ENCODE measurements around the gene CDCA4. TPM values are rescaled to one million over a fixed set of nuclear protein-coding genes. Genes with fewer than 3 reads are reported as not detected.

The CDCA4 gene
- total RNA-seq (44.5 and 46.3 TPM in 2 replicates), polyA plus RNA-seq (29.9 and 35.5 TPM in 2 replicates), polyA minus RNA-seq (17.8 and 19.9 TPM in 2 replicates), Bru-seq, nascent RNA (percentile 82 among the genes with signal in this experiment), BruChase-seq, experiment 1, labeled RNA remaining after a 6-hour chase (percentile 83 among the genes with signal in this experiment), BruChase-seq, experiment 2, labeled RNA remaining after a 2-hour chase (percentile 91 among the genes with signal in this experiment)
- 25.0 and 29.3 TPM in 2 replicates for polyA plus RNA-seq (2011; cell fraction: cytosol; rRNA removed)
- polyA plus RNA-seq (2011; cell fraction: nucleus; rRNA removed): 16.5 and 17.0 TPM in 2 replicates
- 21.2 and 29.7 TPM in 2 replicates for polyA plus RNA-seq (2012)
- 25.6 TPM for polyA minus RNA-seq (2011; cell fraction: cytosol; rRNA and poly(A)+ RNA removed)
- 7.7 and 8.7 TPM in 2 replicates for polyA minus RNA-seq (2011; cell fraction: nucleus; rRNA and poly(A)+ RNA removed)
- long read RNA-seq, transcript CDCA4-201 (2 exons, 2,513 nt): major isoform, 173 of 191 reads
- long read RNA-seq, partial matches to known transcripts: 0 of 191 reads
- long read RNA-seq, other reads (novel, unspliced or antisense): 18 of 191 reads

- no peaks in the 10 kb centered on the region for H3K36me3 ChIP-seq (ENCODE audit: control insufficient read depth in 2 of 2, extremely low read depth in 1 of 2, insufficient read depth in 2 of 2, low read length in 2 of 2)
- H4K20me1 ChIP-seq (replicated peaks; ENCODE audit: control insufficient read depth, extremely low read depth, insufficient read depth, low read length): no peaks in the 10 kb centered on the region
- H2AFZ ChIP-seq (ENCODE audit: low read depth, low read length): peak within 1 kb of the TSS; percentile 62
- peaks cover 49% of the 10 kb centered on the region for H3K79me2 ChIP-seq (ENCODE audit: control insufficient read depth, insufficient read depth, low read length)
- H3K27ac ChIP-seq (ENCODE audit: insufficient read depth, low read depth, low read length): peak within 1 kb of the TSS; percentile 80
- H3K9me1 ChIP-seq (replicated peaks; ENCODE audit: control insufficient read depth, extremely low read depth, insufficient read depth, low read length): no peaks in the 10 kb centered on the region
- intact Hi-C loops (cut with micrococcal nuclease) (loop anchor here (1.0 to 2.0 kb wide), 4 partner anchors 36 to 88 kb away; partner anchors contain the start of gene CLBA1), dilution Hi-C loops (cut with MboI; ENCODE audit: extremely low pct_ligation_motif_present, low sequenced_read_pairs) (no loop called here)
- H3K4me3 ChIP-seq (replicated peaks in 1 of 3; ENCODE audit: insufficient read depth in 1 of 3, low read depth in 1 of 3, low read length in 3 of 3): peak within 1 kb of the TSS; percentile 68 to 96 (median 72)
- H3K9me3 ChIP-seq (replicated peaks; ENCODE audit: control insufficient read depth, insufficient read depth, low read length): peaks cover 2% of the 10 kb centered on the region
- TF ChIP-seq POLR2A (IDR thresholded peaks at IDR 0.05; ENCODE audit: low read depth, low read length) (peak; percentile 80), CTCF (IDR thresholded peaks at IDR 0.05; ENCODE audit: extremely low read depth in 1 of 2, insufficient read depth in 1 of 2, low read depth in 1 of 2, low read length in 2 of 2) (no peak), GATA2 (IDR thresholded peaks at IDR 0.05; ENCODE audit: insufficient read depth, insufficient read length, low read depth, low read length) (no peak), EZH2 (IDR thresholded peaks at IDR 0.05; ENCODE audit: borderline replicate concordance, low read depth, low read length, severe bottlenecking) (no peak), MYC (IDR thresholded peaks at IDR 0.05; ENCODE audit: low read depth, low read length) (peak; percentile 32), FOS (IDR thresholded peaks at IDR 0.05; ENCODE audit: borderline replicate concordance, insufficient read depth, low read length) (no peak), POLR2AphosphoS5 (IDR thresholded peaks at IDR 0.05; ENCODE audit: insufficient read depth, low read depth, low read length) (peak; percentile 92), MAX (IDR thresholded peaks at IDR 0.05; ENCODE audit: insufficient read depth, insufficient read length) (peak; percentile 73), JUN (IDR thresholded peaks at IDR 0.05; ENCODE audit: borderline replicate concordance, insufficient read depth, insufficient read length, low read depth) (no peak)
- DNase-seq (ENCODE audit: low read depth, low spot score): peak; percentile 96
- FAIRE-seq: peak; percentile 97
- POLR2A ChIA-PET: interaction anchor here (1.0 to 1.1 kb wide), 2 partner anchors 10 to 49 kb away, joined by 5 to 7 read pairs; no protein-coding TSS in a partner anchor
- peak within 1 kb of the TSS; percentile 98 for H3K4me2 ChIP-seq (ENCODE audit: insufficient read depth, low read length)
- CTCF ChIA-PET: interaction anchor here (0.7 to 3.2 kb wide), 7 partner anchors 16 to 292 kb away, joined by 3 to 34 read pairs (median 4); partner anchors contain the start of gene CLBA1
- BruUV-seq (replicated peaks): no TSS peak
- H3K4me1 ChIP-seq (ENCODE audit: control insufficient read depth, extremely low read depth, insufficient read depth, low read length): peaks cover 58% of the 10 kb centered on the region
- H3K27me3 ChIP-seq (ENCODE audit: control insufficient read depth in 2 of 2, insufficient read depth in 2 of 2, low read length in 2 of 2): no peaks in the 10 kb centered on the region
- peak within 1 kb of the TSS; percentile 90 for H3K9ac ChIP-seq (replicated peaks; ENCODE audit: extremely low read depth, insufficient read depth, low read length)
Measured at GRCh38 chr14:105020815-105021655, at the start of gene CDCA4. Gene CDCA4 (minus strand): TSS chr14:105021083. CDS start chr14:105011929, 9,154 bp downstream.
